Sciatic nerve (tissue), 2 donors: ENCODE data around the gene STYK1. TPM values are rescaled to one million over a fixed set of nuclear protein-coding genes. Genes with fewer than 3 reads are reported as not detected.

Experiments used
- ATAC-seq: fragments of 200-7000 bp; cut with Tn5 transposase; one replicate; pipeline ENCODE4 v1.9.1; 2020; ENCODE audit warnings: mild to moderate bottlenecking, moderate library complexity
- DNase-seq: peaks from one replicate; pipeline ENCODE4 v3.0.0-alpha.2; 2020; ENCODE audit warnings: low spot score
- intact Hi-C: fragments of 100-400 bp; cut with DNase I; formaldehyde crosslinking; loops from one replicate; pipeline ENCODE4 v1.14.2; 2022
- total RNA-seq: library from RNA; stranded (reverse); fragmentation: NEBNext Ultra II Directional; extraction: Animal tissue kit (Norgen Biotek cat#: 25700); gene quantifications from one replicate; pipeline ENCODE4 v1.2.1, GENCODE V29; 2021
- donor health status: DM: no; HTN: no; CAD: no.
- donor health status: DM: no; HTN: no; CAD: no.

STYK1 gene, protein sequence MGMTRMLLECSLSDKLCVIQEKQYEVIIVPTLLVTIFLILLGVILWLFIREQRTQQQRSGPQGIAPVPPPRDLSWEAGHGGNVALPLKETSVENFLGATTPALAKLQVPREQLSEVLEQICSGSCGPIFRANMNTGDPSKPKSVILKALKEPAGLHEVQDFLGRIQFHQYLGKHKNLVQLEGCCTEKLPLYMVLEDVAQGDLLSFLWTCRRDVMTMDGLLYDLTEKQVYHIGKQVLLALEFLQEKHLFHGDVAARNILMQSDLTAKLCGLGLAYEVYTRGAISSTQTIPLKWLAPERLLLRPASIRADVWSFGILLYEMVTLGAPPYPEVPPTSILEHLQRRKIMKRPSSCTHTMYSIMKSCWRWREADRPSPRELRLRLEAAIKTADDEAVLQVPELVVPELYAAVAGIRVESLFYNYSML
- total RNA-seq = 0.85 TPM

DNA sequence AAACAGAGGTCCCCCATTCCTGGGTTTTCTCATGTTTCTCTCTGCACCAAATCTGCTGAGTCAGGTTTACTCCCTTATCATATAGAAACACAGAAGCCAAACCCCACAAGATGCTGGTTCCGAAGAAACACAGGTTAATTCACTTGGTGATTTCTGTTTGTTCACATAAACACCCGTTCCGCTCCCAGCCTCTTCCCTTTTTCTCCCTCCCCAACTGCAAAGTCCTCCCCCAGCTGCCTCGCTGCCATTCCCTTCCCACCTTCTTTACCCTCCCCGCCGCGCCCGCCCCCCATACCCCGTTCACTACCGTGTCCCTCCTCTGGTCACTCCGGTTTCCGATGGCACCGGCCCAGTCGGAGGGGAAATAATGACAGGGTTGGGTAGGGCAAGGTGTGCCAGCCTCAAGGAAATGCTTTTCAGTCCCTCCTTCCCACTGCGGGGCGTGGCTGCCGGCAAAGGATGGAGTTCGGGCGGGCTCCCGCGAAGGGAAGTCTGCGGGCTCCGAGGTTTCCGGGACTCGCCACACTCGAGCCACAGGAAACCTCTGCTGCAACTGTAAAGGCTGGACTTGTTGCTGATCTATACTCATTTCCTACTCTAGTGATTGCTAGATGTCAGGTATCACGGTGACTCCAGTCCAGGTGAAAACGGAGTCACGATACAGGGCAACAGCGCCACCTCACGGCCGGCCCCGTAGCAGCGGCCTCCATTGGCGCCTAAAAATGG is at the start of gene STYK1:
STYK1 (minus strand) TSS at position 394 of the 726 bp plus-strand sequence. CDS start 39,434 bp downstream, outside the sequence.
- intact Hi-C loops = no loop called here
- peak; percentile 62 for DNase-seq
- peak; percentile 58 for ATAC-seq

DNA sequence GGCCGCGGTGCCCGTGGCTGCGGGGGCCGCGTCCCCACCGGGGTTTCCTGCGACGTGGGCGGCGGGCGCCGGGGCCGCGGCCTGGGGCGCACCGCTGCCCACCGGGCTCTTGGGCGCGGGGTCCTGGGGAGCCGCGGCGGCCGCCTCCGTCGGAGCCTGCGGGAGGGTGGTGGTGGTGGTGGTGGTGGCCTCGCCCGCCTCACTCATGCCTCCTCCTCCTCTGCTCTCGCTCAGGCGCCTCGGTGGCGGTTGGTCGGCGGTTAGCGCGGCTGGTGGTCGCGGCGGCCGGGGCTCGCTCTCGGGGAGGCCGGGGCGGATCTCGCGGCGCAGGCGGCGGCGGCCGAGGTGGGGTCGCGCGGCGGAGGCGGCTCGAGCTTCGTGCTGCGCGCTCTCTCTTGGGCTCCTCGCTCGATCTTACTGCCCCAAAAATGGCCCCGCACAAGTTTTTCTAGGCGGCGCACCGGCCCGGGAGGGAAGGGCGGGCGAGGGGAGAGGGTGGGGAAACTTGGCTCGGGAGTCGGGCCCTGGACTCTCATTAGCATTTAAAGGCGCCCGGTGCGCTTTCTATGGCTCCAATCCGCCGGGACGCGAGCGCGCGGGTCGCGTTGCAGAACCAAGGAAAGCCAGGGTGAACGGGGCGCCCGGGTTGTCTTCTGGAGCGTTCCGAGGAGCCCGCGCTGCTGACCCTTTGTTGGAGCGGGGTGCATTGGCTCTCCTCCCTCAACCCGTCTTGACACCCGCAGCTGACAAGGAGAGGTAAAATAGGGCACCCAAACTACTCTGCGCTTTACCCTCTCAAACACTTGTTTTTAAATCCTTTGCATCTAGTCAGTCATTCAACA is 49.3 kb upstream of the STYK1 start, which contains the start of gene YBX3:
YBX3 (minus strand) TSS at position 419 of the 842 bp plus-strand sequence; CDS start at position 207, 212 bp downstream.
- ATAC-seq (peak; percentile 75), DNase-seq (peak; percentile 92)
- intact Hi-C loops = loop anchor here (2.0 kb wide), 1 partner anchor 26 kb away; no protein-coding TSS in a partner anchor

DNA sequence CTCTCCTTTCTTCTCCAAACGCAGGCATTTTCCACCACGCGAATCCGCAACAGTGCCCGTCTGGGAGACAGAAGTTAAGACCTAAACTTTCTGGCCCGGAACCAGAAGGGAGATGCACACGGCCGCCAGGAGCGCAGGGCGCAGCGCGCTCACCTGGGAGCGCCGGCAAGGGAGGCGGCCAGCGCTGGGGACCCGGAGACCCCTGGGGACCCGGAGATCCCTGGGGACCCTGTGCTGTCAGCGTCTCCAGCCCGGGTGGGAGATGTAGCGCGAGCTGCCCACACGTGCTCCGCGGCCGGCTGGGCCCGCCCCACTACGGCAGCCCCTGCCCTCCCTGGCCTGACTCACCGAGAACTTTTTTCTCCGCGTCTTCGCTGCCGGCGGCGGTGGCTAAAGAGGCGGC is 48.7 kb upstream of the STYK1 start:
- peak; percentile 39 for ATAC-seq
- intact Hi-C loops = loop anchor here (2.0 kb wide), 1 partner anchor 26 kb away; no protein-coding TSS in a partner anchor
- DNase-seq = peak; percentile 67

DNA sequence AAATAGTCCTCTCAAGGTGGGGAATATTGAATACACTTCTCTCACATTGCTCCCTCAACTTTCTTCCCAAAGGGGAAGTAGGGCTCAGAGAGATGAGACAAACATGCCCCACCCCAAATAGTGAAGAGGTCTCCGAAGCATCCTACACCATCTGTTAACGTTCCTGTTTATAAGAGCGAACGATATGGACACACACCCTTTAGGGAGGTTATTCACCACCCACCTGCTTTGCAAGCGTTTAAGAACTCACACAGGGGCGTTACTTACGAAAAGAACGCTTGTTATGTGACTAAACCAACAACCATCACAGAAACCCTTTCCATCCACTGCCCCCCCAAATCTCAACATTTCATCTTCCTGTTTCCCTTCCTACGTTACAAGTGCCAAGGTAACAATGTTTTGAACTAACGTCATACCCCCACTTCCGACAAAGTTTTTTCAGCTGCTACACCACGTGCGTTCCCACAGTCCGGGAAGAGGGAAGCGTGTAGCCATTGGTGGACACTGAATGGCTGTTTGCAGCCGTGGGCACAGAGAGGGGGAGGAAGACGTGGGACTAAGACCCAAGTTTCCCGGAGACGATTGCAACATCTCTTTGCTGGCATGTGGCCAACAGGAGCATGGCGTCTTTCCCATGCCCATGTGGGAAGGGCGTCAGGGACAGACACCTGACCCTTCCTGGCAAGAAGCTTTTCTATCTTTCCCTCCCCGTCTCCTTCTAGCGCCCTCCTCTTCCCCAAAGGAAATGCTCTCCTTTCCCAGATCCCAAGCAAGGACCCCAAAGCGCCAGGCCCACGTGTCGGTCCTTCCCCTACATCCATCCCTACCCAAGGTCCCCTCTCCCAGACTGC is 48.0 kb upstream of the STYK1 start:
- DNase-seq = peak; percentile 97
- ATAC-seq = peak; percentile 97
- intact Hi-C loops = loop anchor here (2.0 kb wide), 1 partner anchor 27 kb away; no protein-coding TSS in a partner anchor

DNA sequence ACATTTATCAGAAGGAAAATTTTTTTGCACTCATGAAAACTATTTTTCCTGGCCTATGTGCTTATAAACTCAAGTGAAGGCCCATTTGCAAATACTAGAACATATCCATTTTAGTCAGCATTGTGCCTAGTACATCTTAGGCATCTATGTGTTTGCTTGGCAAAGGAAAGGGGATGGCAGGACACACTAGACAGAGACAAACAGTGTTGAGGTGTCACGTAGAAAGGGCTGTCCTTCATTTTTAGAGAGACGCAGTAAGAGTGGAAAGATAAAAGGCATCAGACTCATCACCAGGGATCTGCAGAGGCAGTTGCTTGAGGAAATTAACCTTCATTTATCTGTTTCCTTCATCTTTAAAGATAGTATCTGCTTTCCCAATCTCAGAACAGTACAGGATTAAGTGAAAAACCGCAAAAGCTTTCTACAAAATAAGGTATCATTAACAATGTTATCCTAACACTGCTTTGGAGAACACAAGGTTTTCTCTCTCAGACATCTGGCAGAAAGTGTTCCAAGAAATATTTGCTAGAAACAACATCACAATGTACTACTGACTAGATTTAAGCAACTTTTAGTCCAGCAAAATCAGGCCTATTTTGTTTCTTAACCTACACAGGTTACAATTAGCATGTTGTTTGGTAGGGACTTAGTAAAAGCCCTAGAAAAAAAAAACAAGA is 47.3 kb upstream of the STYK1 start:
- DNase-seq (no peak), ATAC-seq (no peak)
- intact Hi-C loops = no loop called here

DNA sequence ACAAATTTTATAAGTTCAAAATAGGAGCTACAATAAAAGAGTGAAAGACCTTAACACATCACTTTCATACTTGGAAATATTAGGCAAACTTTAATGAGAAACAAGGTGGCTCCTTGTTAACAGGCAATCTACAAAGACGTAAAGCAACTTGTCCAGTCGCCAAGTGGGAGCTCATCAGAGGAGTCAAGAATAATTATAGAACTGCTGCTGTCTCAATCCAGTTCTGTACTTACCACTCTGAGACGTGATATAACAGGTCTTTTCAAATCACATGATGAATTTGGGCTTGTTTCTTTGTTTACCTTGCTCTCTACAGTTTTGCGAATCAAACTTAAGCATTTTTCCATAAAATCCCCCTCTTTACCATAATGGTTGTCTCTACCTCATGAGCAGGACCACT is 45.6 kb upstream of the STYK1 start:
- ATAC-seq = no peak
- intact Hi-C loops = no loop called here
- no peak for DNase-seq

DNA sequence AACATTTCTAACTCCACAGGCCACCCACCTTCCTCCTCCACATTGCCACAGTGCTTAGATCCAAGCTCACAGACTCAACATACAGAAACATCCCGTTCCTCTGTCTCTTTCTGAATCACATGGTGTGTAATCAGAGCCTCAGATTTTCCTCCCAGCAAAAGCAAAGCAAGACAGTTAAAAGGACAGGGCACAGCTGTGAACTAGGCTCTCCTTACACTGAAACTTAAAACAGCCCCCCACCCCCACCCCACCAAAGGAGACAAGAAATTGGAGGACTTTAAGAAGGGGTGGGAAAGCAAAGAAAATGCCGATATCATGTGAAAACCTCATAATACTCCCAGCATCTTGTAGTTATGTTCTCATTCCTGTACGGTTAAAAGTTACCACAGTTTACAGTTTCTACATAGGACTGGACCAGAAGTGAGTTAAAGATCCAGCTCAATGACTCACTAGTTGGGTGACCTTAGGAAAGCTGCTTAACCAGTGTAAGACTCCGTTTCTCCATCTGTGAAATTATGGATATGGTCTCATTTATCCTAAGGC is 44.5 kb upstream of the STYK1 start:
- intact Hi-C loops = no loop called here
- no peak for ATAC-seq
- no peak for DNase-seq

DNA sequence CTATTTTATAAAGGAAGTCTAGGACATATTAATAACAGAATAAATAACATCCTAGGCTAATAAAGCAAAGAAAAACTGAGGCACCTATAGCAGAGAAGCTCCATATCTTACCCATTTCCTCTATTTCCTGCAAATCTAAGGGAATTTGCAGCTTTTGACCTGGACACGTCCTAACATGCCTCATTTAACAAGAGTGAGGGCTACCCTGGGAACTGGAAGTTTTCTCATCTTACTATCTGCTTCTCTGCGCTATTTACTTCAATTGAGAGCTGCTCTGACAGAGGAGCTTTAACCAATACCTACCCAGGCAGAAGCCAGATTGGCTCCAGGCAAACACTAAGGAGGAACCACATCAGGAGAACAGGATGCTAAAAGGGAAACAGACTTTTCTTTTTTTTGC is 43.6 kb upstream of the STYK1 start:
- intact Hi-C loops = no loop called here
- no peak for ATAC-seq
- no peak for DNase-seq

DNA sequence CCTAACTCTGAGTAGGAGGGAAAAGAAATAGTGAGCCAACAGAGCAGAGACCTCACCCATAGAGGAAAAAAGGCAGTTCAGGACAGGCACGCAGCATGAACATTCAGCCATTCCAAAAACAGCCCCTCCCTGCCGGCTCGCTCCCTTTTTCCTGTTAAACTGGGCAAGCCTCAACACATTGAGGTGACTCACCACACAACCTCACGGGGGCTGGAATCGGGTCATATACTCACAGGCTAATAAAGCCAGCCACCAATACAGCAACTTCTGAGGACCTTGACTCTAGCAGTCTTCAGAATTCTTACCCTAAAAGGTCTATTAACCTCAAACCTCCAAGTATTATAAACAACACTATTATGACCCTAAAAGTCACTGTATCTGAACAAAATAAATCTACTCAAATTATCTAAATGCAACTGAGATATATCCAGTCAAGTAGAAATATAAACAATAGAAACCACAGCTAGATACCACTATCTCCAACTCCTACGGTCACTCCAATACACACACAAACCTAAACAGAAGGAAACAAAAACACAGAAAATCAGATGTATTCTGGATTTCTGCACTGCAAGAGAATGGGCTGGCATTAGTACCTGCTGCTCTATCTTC is 43.0 kb upstream of the STYK1 start:
- intact Hi-C loops = no loop called here
- ATAC-seq (peak; percentile 89), DNase-seq (peak; percentile 82)

DNA sequence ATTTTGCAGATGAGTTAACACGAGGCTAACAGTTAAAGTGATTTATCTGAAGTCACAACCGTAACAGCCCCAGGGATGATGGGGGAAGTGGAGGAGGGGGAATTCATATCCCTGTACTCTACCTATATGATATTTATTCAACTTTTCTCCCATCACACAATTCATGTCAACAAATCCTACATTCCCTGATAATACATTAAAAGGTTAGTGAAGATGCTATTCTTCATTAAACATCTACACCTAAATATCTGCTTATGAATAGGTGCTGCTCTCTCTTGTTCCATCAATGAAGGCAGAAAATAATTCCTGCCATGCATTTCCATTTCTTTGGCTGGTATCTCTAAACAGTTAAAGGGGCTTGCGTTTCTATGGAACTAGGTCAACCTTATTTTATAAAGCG is 42.4 kb upstream of the STYK1 start:
- DNase-seq (no peak), ATAC-seq (no peak)
- intact Hi-C loops = no loop called here

DNA sequence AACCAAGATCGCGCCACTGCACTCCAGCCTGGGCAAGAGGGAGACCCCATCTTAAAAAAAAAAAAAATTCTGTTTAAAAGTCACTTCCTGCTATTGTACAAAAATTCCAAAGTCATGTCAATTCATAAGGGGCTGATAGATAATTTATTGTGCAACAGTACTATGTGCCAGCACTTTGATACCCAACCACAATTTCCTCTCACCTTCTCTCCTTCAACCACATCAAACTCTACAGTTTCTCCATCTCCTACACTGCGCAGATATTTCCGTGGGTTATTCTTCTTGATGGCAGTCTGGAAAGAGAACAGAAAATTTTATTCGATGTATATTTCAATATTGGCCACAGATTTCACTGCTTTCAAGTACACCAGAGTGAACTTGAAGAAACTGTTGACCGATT is 41.6 kb upstream of the STYK1 start:
- intact Hi-C loops = no loop called here
- ATAC-seq = no peak
- DNase-seq = no peak

DNA sequence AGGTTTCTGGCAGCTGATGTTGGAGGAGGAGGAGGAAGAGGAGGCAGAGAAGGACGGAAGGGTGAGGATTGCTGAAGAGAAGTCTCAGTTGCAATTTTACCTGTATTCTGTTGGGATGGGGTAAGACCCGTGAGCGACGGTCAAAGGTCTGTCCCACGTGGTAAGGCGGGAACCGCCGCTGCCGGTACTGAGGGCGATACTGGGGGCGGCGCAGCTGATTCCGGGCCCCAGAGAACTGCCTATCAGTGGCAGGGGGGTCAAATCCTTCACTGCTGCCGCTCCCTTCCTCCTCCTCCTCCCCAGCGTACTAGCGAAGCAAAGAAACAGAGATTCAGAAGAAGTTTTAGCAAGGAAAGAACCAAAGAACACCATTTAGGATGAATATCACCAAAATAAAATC is 36.0 kb upstream of the STYK1 start:
- DNase-seq (no peak), ATAC-seq (no peak)
- intact Hi-C loops = no loop called here

DNA sequence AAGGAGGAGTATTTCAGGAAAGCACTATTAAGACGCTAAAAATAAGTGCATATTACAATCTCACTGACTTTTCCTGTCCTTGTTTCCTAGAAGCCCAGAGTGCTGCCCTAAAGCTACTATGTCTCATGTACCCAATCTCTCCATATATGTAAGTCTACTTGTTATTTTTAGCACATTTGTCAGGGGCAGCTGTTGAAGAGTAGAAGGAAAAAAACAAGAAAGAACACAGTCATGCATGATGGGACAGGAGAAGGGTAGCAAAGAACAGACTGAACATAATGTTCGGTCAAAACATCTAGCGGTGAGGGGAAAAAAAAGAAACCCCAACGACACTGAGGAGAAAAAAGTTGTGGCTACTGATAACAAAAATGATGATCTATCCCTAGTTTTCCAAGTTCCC is 35.0 kb upstream of the STYK1 start:
- DNase-seq = no peak
- no peak for ATAC-seq
- intact Hi-C loops = no loop called here

DNA sequence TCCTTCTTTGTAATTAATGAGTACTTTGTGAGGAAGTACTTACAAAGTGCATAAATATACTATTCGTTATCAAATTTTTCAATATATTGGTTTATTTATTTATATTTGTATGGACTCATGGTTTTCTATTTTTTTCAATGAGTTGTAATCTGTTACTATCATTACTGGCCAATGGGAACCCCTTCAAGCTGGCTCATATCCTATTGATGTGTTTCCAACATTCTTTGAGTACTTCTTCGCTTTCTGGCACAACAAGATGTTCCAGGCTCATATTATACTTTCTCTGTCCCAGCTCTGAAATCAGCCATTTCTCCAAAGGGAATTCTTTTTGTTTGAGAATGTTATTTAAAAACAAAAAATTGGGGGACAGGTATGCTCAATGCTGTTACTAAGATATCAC is 31.8 kb upstream of the STYK1 start:
- DNase-seq (no peak), ATAC-seq (peak; percentile 81)
- intact Hi-C loops = no loop called here

DNA sequence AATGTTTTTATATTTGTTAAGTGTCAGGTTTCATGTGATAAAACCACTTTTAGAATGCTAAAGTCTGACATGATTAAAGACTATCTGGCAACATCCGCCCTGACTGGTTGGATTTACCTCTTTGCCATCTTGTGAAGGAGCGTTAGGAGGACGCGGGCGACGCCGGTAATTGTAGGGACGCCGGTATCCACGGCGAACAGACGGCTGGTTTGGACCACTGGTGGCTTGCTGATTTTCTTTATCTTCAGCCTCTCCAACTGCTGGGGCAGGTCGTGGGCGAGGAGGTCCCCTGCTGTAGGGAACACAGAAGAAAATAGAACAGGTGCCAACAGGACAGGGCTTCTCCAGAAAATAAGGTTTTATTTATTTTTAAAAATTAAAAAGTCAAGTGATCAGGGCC is 28.0 kb upstream of the STYK1 start:
- intact Hi-C loops = no loop called here
- no peak for DNase-seq
- no peak for ATAC-seq

DNA sequence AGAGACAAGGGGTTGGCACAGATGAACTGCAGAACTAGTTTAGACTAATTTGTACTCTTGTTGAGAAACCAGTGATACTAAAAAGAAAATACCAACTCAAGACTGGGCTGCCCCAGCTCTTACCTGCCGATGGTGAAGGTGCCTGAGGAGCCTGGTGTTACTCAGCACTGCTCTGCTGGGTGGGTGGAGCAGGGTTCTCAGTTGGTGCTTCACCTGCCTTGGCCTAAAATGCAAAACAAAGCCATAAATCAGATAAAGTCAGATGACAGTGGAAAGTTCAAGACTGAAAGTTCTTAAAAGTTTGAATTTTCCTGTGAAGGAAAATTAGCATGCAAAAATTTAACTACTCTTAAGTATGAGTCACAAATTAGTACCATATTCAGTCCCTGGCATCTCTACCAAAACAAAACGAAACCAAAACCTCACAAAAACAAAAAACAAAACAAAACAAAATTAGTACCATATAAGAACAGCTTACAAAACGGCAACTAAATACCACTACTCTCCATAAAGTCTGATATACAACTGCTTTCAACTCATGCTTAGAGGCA is 27.4 kb upstream of the STYK1 start:
- DNase-seq (no peak), ATAC-seq (no peak)
- intact Hi-C loops = no loop called here

DNA sequence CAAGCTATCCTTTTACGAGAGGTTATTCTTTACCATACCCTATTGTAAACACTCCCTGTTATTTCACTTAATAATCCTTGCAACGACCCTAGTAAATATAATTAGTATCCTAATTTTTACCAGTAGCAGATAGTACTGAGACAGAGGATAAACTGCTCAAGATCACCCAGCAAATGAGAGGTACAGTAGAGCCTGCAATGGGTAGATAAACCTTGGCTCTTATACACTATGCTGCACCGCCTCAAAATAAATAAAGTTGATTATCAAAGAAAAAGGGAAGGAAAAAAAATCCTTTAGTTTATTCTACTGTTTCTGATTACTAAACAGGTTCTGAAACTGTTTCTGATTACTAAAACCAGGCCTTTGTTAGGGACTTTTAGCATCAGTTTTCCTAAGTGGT is 26.7 kb upstream of the STYK1 start:
- intact Hi-C loops = no loop called here
- DNase-seq (no peak), ATAC-seq (no peak)
